HG02870 (cell line): ENCODE results near the gene CHRDL1.
"Not testable (repeated sequence)": the region's sequence is repeated elsewhere in the genome, so short reads cannot be mapped to it uniquely, and the experiment has no call there.

Source experiments
- ATAC-seq: cut with Tn5 transposase; IDR thresholded peaks from one replicate; pipeline ENCODE4 v1.9.1; 2021; ENCODE audit warnings: mild to moderate bottlenecking, moderate library complexity; ENCODE audit not compliant: unreplicated experiment

Gene CHRDL1

DNA sequence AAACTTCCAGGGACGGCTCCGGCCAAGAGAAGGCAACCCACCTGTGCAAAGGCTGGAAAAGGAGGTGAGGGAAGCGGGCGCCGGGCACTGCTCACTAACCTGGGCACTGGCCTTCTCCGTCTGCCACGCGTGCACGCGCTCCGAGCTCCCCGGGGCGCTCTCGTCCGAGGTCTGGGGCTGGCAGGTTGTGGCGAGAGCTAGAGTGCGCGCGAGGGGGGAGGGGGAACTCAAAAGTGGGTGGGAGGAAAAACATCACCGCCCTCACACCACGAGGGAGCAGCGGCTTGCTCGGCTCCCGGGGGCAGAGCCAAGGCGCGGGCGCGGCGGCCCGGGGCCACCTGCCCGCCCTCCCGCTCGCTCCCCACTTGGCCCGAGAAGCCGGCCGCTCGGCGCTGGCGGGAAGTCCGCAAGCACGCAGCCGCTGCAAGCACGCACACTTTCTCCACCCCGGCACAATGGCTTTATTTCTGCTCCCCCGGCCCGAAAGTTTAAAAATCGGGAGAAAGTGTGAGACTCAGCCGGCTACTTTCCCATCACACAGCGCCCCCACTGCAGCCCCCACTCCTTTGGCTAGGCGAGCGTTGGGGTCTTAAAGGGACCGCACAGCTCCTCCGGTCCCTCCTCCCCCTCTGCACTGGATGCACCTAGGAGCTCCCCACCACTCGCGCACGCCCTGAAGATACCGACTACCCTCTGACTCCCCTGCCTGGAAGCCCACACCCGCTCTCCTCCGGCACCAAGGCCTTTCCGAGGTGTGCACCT lies at the start of gene CHRDL1:
Gene CHRDL1 (minus strand): TSS at position 173 of the 762 bp plus-strand sequence. CDS start 3,636 bp downstream, outside the sequence.
- no peak for ATAC-seq

DNA sequence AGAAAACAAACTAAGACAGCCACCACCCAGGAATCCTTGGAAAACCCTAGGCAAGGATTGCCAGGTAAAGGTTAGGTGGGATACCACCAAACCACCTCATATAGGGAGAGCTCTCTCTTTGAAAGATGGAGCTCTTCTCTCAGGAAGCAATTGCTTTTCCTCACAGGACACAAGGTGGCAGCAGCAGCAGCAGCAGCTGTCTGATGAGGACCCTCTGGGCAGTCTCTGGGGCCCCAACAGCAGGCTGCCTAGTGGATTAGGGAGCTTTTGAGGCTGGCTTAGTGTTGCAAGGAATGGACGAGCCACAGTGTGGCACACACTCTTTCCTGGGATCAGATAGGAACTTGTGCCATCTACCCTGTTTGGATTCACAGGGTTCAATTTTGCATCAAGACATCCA lies 41.4 kb upstream of the CHRDL1 start:
- ATAC-seq = no peak

DNA sequence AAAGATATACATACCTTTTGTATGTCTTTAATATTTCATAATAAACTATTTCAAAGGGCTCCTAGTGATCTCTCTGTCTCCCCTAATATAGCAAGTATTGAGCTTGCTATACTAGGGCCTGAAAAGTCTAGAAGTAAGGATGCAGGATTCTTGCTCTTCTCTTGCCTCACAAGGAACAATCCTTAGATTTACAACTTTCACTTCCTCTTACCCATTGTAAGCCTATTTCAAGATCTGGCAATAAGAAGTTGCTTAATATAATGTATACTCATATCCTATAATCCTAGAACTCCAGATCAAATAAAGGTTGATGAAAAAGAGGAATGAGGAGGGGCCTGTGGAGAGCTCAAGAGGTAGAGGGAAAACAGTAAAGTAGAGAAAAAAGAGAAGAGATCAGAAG lies 40.8 kb upstream of the CHRDL1 start:
- no peak for ATAC-seq

GRCh38 chrX:110836001-110836400 lies 40.4 kb upstream of the CHRDL1 start:
- ATAC-seq = no peak

- no peak for ATAC-seq
Observed at GRCh38 chrX:110825972-110826371, 30.4 kb upstream of the CHRDL1 start.

DNA sequence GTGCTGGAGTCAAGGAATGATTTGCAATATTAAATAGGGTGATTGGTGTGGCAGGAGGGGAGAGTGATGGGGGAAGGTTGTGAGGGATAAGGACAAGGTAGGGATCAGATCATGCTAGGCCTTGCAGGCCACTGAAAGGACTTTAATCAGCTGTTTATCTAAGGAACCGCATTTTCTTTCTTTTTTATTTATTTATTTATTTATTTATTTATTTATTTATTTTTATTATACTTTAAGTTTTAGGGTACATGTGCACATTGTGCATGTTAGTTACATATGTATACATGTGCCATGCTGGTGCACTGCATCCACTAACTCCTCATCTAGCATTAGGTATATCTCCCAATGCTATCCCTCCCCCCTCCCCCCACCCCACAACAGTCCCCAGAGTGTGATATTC lies 20.9 kb upstream of the CHRDL1 start:
- ATAC-seq = not testable (repeated sequence)

- ATAC-seq = no peak
Observed at GRCh38 chrX:110806145-110806544, 10.5 kb upstream of the CHRDL1 start.

- ATAC-seq = no peak
Observed at GRCh38 chrX:110805303-110805702, 9.7 kb upstream of the CHRDL1 start.

GRCh38 chrX:110804446-110804845 lies 8.8 kb upstream of the CHRDL1 start:
- ATAC-seq = no peak

DNA sequence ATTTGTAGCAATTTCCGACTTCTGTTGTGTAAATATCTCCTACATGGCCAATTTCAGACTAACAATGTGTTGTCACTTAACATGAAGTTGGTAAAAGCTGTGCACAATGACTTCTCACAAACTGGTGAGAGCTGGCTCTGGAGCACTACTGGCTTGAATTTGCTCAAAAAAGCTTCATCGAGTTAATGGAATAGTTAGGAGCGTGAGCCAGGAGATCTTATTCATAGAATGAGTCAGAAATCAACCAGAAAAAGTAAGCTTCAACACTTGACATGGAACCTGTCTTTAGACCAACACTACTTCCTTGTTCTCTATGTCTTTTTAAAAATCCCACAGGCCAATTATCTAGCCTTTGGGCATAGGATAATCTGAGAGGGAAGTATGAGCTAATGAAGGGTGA lies 7.9 kb upstream of the CHRDL1 start:
- ATAC-seq = no peak

GRCh38 chrX:110796407-110796697 lies 735 bp upstream of the CHRDL1 start:
- ATAC-seq = no peak

GRCh38 chrX:110794601-110795000 lies 1.0 kb downstream of the CHRDL1 start:
- no peak for ATAC-seq

DNA sequence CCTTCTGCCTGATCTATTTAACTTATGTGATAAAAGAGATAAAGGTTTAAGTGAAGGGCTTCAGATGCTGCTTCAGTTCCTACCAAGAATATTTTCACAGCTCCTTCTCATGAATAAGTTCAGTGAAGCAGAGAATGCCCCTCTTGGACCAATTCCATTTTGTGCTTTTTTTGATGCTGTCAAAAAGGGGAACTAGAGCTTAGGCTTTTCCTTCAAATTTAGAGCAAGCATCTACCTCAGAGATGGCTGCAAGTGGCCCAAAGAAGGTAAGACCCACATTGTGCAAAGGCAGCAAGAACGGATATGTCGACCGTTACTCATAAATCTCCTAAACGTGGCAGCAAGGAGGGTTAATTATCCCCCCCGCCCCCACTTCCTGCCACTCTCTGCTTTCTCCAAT lies 4.5 kb downstream of the CHRDL1 start:
- no peak for ATAC-seq

- no peak for ATAC-seq
Observed at GRCh38 chrX:110786486-110786885, 9.1 kb downstream of the CHRDL1 start.

DNA sequence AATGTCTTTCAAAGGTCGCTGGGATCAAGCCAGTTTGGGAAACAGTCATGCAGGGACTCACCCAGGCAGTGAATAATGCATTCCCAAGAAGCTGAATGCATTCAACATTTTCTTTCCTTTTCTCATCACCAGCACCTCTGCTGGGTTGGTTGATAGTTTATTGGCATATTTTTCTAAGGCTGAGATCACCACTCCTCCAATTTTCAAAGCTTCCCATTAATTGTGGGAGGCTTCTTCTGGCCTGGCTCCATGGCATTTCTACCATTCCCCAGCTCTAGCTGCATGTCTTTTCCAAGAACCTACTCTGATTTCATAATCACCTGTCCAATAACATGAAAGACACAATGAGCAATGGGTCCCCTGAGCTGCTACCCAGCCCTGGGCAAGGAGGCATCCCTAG lies 35.8 kb downstream of the CHRDL1 start:
- ATAC-seq = no peak

GRCh38 chrX:110758781-110759422 lies 36.7 kb downstream of the CHRDL1 start:
- no peak for ATAC-seq

- ATAC-seq = no peak
Observed at GRCh38 chrX:110755611-110756010, 40.0 kb downstream of the CHRDL1 start.

GRCh38 chrX:110755061-110755460 lies 40.6 kb downstream of the CHRDL1 start:
- no peak for ATAC-seq

- no peak for ATAC-seq
Observed at GRCh38 chrX:110750526-110751189, 45.0 kb downstream of the CHRDL1 start.

- ATAC-seq = no peak
Observed at GRCh38 chrX:110748256-110748806, 47.3 kb downstream of the CHRDL1 start.

GRCh38 chrX:110746014-110746413 lies 49.6 kb downstream of the CHRDL1 start:
- ATAC-seq = no peak

- ATAC-seq = no peak
Observed at GRCh38 chrX:110745288-110745687, 50.3 kb downstream of the CHRDL1 start.
